Liver (tissue), 9 donors: Measurements from ENCODE around the gene CLPTM1. TPM values are rescaled to one million over a fixed set of nuclear protein-coding genes. Genes with fewer than 3 reads are reported as not detected.

Experiments used
- DNase-seq: peaks from one replicate; pipeline ENCODE4 v3.0.0-alpha.2; 2017; ENCODE audit warnings: low spot score
- H3K27ac ChIP-seq, 2 donors: one replicate each; pipeline ENCODE4 v1.7.0; 2013; ENCODE audit warnings: inconsistent platforms in 2 of 2, low read length in 2 of 2, control low read depth in 1 of 2, low read depth in 1 of 2, mild to moderate bottlenecking in 1 of 2
- H3K27me3 ChIP-seq, 4 donors: one replicate each; pipeline versions ENCODE4 v1.6.1 to v1.7.0; 2013; ENCODE audit warnings: low read length in 3 of 4, inconsistent platforms in 1 of 4, mild to moderate bottlenecking in 1 of 4, moderate library complexity in 1 of 4; ENCODE audit not compliant: control insufficient read depth in 4 of 4, insufficient read depth in 4 of 4
- H3K36me3 ChIP-seq, 4 donors: one replicate each; pipeline versions ENCODE4 v1.6.1 to v1.7.0; 2013; ENCODE audit warnings: low read length in 3 of 4, mild to moderate bottlenecking in 3 of 4, low read depth in 1 of 4, moderate library complexity in 1 of 4; ENCODE audit not compliant: control insufficient read depth in 4 of 4, insufficient read depth in 3 of 4
- H3K4me1 ChIP-seq, 4 donors: one replicate each; pipeline versions ENCODE4 v1.6.1 to v1.7.0; 2013; ENCODE audit warnings: low read length in 3 of 4, mild to moderate bottlenecking in 3 of 4, moderate library complexity in 1 of 4; ENCODE audit not compliant: control insufficient read depth in 4 of 4, insufficient read depth in 4 of 4
- H3K4me3 ChIP-seq, 3 donors: one replicate each; pipeline versions ENCODE4 v1.6.1 to v1.7.0; 2013; ENCODE audit warnings: low read length in 3 of 3, control low read depth in 1 of 3, low read depth in 1 of 3, mild to moderate bottlenecking in 1 of 3
- H3K9ac ChIP-seq, 2 donors: one replicate each; pipeline ENCODE4 v1.7.0; 2013; ENCODE audit warnings: low read length in 2 of 2, mild to moderate bottlenecking in 2 of 2, moderate library complexity in 2 of 2, control low read depth in 1 of 2, low read depth in 1 of 2
- H3K9me3 ChIP-seq, 4 donors: one replicate each; pipeline versions ENCODE4 v1.6.1 to v1.7.0; 2013; ENCODE audit warnings: low read length in 3 of 4; ENCODE audit not compliant: control insufficient read depth in 4 of 4
- EGR1 ChIP-seq, 2 donors: IDR thresholded peaks; 2 replicates each; pipeline ENCODE4 v1.6.1; 2016 to 2018; ENCODE audit warnings: antibody characterized with exemption in 2 of 2, low read depth in 2 of 2
- FOXA1 ChIP-seq: IDR thresholded peaks from 2 replicates; pipeline ENCODE4 v1.6.1; 2016; ENCODE audit warnings: antibody characterized with exemption
- FOXA2 ChIP-seq: IDR thresholded peaks from 2 replicates; pipeline ENCODE4 v1.6.1; 2016; ENCODE audit warnings: antibody characterized with exemption
- GABPA ChIP-seq, 2 donors: IDR thresholded peaks in 1 of 2; conservative IDR thresholded peaks in 1 of 2; 2 replicates each; pipeline ENCODE4 v1.6.1; 2016; ENCODE audit warnings: antibody characterized with exemption in 2 of 2, mild to moderate bottlenecking in 1 of 2, moderate library complexity in 1 of 2
- HNF4A ChIP-seq, 2 donors: conservative IDR thresholded peaks; 2 replicates each; pipeline ENCODE4 v1.6.1; 2016; ENCODE audit warnings: antibody characterized with exemption in 2 of 2, mild to moderate bottlenecking in 2 of 2
- HNF4G ChIP-seq: IDR thresholded peaks from 2 replicates; pipeline ENCODE4 v1.6.1; 2016; ENCODE audit warnings: antibody characterized with exemption
- JUND ChIP-seq, 2 donors: IDR thresholded peaks; 2 replicates each; pipeline ENCODE4 v1.6.1; 2016; ENCODE audit warnings: antibody characterized with exemption in 2 of 2
- NR2F2 ChIP-seq: IDR thresholded peaks from 2 replicates; pipeline ENCODE4 v1.6.1; 2016; ENCODE audit warnings: antibody characterized with exemption
- RAD21 ChIP-seq, 2 donors: IDR thresholded peaks; 2 replicates each; pipeline ENCODE4 v1.6.1; 2016; ENCODE audit warnings: antibody characterized with exemption in 2 of 2, mild to moderate bottlenecking in 2 of 2
- RXRA ChIP-seq, 2 donors: IDR thresholded peaks; 2 replicates each; pipeline ENCODE4 v1.6.1; 2017 to 2018; ENCODE audit warnings: antibody characterized with exemption in 2 of 2, mild to moderate bottlenecking in 1 of 2
- SP1 ChIP-seq: IDR thresholded peaks from 2 replicates; pipeline ENCODE4 v1.6.1; 2018; ENCODE audit warnings: antibody characterized with exemption, mild to moderate bottlenecking
- TAF1 ChIP-seq: conservative IDR thresholded peaks from 2 replicates; pipeline ENCODE4 v1.6.1; 2016; ENCODE audit warnings: antibody characterized with exemption, mild to moderate bottlenecking
- YY1 ChIP-seq: IDR thresholded peaks from 2 replicates; pipeline ENCODE4 v1.6.1; 2016; ENCODE audit warnings: antibody characterized with exemption, mild to moderate bottlenecking
- WGBS: extraction: QIAGEN DNeasy Blood & Tissue Kit; methylation state at CpG from one replicate; pipeline ENCODE4 v1.1.7; 2013; 5-methylcytosine and 5-hydroxymethylcytosine counted together
- polyA plus RNA-seq, 2 donors: library from polyadenylated mRNA; stranded (reverse) in 1 of 2; unstranded in 1 of 2; fragments of 200-250 nt in 1 of 2; fragments of >200 nt in 1 of 2; fragmentation: Nextera tagmentation in 1 of 2; extraction: Ambion mirVana in 1 of 2; gene quantifications; one replicate each; pipeline versions ENCODE4 v1.2.1 to v1.2.3, GENCODE V29; 2013 to 2015
- total RNA-seq, 2 donors: library from RNA; depleted of rRNA; stranded (reverse); fragments of >200 nt; gene quantifications; one replicate each; pipeline ENCODE4 v1.2.3, GENCODE V29; 2014
- TF ChIP-seq, protein P1 (sequence below): IDR thresholded peaks from 2 replicates; pipeline ENCODE4 v1.6.1; 2016; ENCODE audit warnings: antibody characterized with exemption
- TF ChIP-seq, protein P2 (sequence below): fragments of 150-350 bp; IDR thresholded peaks from 2 replicates; pipeline ENCODE4 v1.5.1; 2017; ENCODE audit warnings: improper control_type of control experiment, low read depth, low read length; ENCODE audit not compliant: missing input control
- TF ChIP-seq, protein P3 (sequence below): IDR thresholded peaks from 2 replicates; pipeline ENCODE4 v1.6.1; 2016; ENCODE audit warnings: antibody characterized with exemption, mild to moderate bottlenecking
- TF ChIP-seq, protein P4 (sequence below): IDR thresholded peaks from 2 replicates; pipeline ENCODE4 v1.6.1; 2016; ENCODE audit warnings: antibody characterized with exemption
- TF ChIP-seq, protein P5 (sequence below): IDR thresholded peaks from 2 replicates; pipeline ENCODE4 v1.6.1; 2016; ENCODE audit warnings: antibody characterized with exemption
- donor health status: healthy.
- donor health status: healthy.
- donor health status: healthy.
- donor health status: healthy.
- donor health status: healthy.

CLPTM1 gene
- total and polyA plus RNA-seq, 4 donors = 35.8 to 94.5 (median 51.5) TPM

DNA sequence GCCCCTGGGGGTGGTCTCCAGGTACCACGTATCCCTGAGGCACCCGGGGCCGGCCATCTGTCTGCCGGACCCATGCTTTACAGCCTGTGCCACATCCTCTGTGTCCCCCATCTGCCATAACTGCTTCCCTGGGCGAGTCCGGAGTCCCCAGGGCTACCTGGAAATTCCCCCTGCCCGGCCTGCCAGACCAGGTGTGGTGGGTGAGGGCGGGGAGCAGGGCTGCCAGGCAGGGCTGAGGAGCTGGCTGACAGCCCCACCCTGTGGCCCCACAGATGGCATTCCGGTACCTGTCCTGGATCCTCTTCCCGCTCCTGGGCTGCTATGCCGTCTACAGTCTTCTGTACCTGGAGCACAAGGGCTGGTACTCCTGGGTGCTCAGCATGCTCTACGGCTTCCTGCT lies 35.8 kb downstream of the CLPTM1 start:
- WGBS = 91% methylated on average over 12 of the region's 12 CpGs
- peaks cover 11 to 59% (median 22%) of the 10 kb centered on the region in 4 donors for H3K36me3 ChIP-seq

More for the DNA sequence above, 35.8 kb downstream of the CLPTM1 start:
- Histone ChIP-seq H3K4me3 (no peak overlapping the region), H3K4me1 (no peaks in the 10 kb centered on the region), H3K9ac (no peak overlapping the region), H3K27ac (no peak overlapping the region), H3K27me3 (no peaks in the 10 kb centered on the region), H3K9me3 (no peaks in the 10 kb centered on the region)
- DNase-seq = no peak
- TF ChIP-seq JUND (IDR thresholded peaks at IDR 0.05) (no peak), RXRA (IDR thresholded peaks at IDR 0.05) (no peak), NR2F2 (no peak), TAF1 (no peak), YY1 (no peak), FOXA1 (no peak), GABPA (IDR thresholded peaks at IDR 0.05 in 1 of 2, conservative IDR thresholded peaks at IDR 0.05 in 1 of 2) (no peak), SP1 (no peak), FOXA2 (no peak), EGR1 (IDR thresholded peaks at IDR 0.05; ENCODE audit: low read depth in 2 of 2) (no peak), RAD21 (IDR thresholded peaks at IDR 0.05) (no peak), HNF4G (no peak), HNF4A (conservative IDR thresholded peaks at IDR 0.05) (no peak)
- TF ChIP-seq, protein P1, sequence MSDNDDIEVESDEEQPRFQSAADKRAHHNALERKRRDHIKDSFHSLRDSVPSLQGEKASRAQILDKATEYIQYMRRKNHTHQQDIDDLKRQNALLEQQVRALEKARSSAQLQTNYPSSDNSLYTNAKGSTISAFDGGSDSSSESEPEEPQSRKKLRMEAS = no peak
- TF ChIP-seq, protein P2, sequence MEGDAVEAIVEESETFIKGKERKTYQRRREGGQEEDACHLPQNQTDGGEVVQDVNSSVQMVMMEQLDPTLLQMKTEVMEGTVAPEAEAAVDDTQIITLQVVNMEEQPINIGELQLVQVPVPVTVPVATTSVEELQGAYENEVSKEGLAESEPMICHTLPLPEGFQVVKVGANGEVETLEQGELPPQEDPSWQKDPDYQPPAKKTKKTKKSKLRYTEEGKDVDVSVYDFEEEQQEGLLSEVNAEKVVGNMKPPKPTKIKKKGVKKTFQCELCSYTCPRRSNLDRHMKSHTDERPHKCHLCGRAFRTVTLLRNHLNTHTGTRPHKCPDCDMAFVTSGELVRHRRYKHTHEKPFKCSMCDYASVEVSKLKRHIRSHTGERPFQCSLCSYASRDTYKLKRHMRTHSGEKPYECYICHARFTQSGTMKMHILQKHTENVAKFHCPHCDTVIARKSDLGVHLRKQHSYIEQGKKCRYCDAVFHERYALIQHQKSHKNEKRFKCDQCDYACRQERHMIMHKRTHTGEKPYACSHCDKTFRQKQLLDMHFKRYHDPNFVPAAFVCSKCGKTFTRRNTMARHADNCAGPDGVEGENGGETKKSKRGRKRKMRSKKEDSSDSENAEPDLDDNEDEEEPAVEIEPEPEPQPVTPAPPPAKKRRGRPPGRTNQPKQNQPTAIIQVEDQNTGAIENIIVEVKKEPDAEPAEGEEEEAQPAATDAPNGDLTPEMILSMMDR = no peak
- TF ChIP-seq, protein P3, sequence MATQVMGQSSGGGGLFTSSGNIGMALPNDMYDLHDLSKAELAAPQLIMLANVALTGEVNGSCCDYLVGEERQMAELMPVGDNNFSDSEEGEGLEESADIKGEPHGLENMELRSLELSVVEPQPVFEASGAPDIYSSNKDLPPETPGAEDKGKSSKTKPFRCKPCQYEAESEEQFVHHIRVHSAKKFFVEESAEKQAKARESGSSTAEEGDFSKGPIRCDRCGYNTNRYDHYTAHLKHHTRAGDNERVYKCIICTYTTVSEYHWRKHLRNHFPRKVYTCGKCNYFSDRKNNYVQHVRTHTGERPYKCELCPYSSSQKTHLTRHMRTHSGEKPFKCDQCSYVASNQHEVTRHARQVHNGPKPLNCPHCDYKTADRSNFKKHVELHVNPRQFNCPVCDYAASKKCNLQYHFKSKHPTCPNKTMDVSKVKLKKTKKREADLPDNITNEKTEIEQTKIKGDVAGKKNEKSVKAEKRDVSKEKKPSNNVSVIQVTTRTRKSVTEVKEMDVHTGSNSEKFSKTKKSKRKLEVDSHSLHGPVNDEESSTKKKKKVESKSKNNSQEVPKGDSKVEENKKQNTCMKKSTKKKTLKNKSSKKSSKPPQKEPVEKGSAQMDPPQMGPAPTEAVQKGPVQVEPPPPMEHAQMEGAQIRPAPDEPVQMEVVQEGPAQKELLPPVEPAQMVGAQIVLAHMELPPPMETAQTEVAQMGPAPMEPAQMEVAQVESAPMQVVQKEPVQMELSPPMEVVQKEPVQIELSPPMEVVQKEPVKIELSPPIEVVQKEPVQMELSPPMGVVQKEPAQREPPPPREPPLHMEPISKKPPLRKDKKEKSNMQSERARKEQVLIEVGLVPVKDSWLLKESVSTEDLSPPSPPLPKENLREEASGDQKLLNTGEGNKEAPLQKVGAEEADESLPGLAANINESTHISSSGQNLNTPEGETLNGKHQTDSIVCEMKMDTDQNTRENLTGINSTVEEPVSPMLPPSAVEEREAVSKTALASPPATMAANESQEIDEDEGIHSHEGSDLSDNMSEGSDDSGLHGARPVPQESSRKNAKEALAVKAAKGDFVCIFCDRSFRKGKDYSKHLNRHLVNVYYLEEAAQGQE = no peak
- TF ChIP-seq, protein P4, sequence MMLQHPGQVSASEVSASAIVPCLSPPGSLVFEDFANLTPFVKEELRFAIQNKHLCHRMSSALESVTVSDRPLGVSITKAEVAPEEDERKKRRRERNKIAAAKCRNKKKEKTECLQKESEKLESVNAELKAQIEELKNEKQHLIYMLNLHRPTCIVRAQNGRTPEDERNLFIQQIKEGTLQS = no peak
- TF ChIP-seq, protein P5, sequence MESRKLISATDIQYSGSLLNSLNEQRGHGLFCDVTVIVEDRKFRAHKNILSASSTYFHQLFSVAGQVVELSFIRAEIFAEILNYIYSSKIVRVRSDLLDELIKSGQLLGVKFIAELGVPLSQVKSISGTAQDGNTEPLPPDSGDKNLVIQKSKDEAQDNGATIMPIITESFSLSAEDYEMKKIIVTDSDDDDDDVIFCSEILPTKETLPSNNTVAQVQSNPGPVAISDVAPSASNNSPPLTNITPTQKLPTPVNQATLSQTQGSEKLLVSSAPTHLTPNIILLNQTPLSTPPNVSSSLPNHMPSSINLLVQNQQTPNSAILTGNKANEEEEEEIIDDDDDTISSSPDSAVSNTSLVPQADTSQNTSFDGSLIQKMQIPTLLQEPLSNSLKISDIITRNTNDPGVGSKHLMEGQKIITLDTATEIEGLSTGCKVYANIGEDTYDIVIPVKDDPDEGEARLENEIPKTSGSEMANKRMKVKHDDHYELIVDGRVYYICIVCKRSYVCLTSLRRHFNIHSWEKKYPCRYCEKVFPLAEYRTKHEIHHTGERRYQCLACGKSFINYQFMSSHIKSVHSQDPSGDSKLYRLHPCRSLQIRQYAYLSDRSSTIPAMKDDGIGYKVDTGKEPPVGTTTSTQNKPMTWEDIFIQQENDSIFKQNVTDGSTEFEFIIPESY = no peak
